GM12873 (cell line): Measurements from ENCODE around the gene LRRC3.

Experiments used
- CTCF ChIP-seq: IDR thresholded peaks from 2 replicates; pipeline ENCODE4 v1.5.1; 2012; ENCODE audit warnings: low read depth, mild to moderate bottlenecking, moderate library complexity, low read length, control low read depth; ENCODE audit not compliant: insufficient read depth; ENCODE audit errors: missing control alignments

The LRRC3 gene

GRCh38 chr21:44492567-44493385 is 37.5 kb downstream of the LRRC3 start:
- no peak for TF ChIP-seq CTCF

- no peak for TF ChIP-seq CTCF
These were observed 39.1 kb downstream of the LRRC3 start for GRCh38 chr21:44494418-44494817.

- TF ChIP-seq CTCF, result no peak
These were observed 39.6 kb downstream of the LRRC3 start for GRCh38 chr21:44494956-44495355.

- TF ChIP-seq CTCF, result no peak
These were observed 40.6 kb downstream of the LRRC3 start for GRCh38 chr21:44495611-44496563.

GRCh38 chr21:44496564-44497550 is 41.5 kb downstream of the LRRC3 start:
- no peak for TF ChIP-seq CTCF

GRCh38 chr21:44497703-44498126 is 42.4 kb downstream of the LRRC3 start:
- no peak for TF ChIP-seq CTCF
